ENCODE results near the gene RANBP10.

Gene RANBP10

DNA sequence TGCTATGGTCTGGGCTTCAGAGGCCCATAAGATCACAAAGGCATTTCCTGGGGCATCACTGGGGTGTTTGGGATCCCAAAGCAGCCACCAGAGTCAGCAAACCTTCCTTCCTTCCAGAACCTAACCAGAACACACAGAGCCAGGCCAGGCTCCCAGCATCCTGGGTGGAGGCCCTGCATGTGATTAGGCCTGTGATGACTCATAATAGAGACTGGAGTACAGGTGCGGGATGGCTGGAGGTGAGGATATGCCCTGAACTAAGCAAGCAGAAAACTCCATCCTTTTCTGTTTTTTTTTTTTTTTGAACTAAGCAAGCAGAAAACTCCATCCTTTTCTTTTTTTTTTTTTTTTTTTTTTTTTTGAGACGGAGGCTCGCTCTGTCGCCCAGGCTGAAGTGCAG is 69.5 kb downstream of the RANBP10 start:
- DNase-seq = no peak

DNA sequence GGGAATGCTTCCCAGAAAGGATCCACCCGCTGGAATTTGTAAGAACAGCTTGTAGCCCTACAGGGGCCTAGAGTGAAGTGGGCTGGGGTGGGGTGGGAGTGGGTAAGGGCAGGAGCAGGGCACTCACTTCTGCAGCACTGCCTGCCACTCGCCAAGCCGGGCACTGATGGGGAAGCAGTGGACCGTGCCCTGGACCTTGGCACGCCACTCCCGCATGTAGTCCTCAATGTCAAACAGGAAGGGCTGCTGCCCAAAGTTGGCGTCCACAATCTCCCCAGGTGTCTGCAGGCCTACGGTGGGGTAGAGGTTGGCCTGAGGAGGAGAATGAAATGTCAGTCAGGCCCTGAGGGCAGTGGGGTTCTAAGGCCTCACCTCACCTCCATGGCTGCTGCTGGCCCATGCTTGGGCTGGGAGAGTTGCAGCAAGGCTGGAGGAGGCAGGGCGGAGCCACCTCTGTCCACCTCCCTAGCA is 71.6 kb downstream of the RANBP10 start:
- DNase-seq = no peak

DNA sequence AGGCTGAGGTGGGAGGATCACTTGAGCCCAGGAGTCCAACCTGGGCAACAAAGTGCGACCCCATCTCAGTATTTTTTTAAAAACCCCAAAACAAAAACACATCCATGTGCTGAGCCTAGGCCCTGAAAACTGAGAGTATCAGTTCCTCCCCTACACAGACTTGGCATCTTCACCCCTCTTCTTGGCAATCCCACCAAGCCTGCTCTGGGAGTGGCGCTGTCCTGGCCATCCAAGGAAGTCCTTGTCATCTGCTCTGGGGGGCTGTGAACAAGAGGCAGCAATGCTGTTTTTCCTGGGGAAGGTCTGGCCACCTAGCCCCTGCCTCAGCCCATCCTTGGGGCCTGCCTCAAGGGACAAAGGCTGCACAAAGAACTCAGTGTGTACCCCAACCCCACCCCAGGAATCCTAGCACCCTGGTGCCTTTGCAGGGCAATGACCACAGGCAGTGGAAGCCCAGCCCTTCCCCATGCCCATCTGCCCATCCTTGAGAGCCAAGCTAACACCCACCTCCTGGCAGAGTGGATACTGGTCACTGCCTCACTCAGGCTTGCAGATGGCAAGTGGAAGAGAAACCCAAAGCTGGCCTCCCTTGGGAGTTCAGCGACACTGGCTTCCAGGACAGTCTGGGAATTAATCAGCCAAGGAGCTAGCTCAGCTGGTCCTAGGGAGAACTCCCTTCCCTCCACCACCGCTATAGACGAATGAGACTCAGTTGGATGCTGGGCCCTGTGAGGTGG is 72.5 kb downstream of the RANBP10 start:
- DNase-seq = no peak

DNA sequence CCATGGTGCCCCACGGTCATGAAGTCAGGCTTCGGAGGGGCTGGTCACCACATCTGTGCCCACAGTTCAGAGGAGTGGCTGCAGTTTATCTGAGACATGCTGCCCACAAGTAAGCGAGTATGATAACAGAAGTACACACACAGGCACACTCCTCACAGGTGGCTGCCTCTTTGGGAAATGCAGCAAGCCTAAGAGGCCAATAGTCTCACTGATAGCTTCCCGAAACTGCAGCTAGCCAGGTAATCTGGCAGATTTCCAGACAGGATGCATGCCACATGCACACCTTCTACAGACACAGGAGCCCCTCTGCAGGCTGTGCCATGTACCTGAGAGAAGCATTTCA is 74.6 kb downstream of the RANBP10 start:
- no peak for DNase-seq

GRCh38 chr16:67731071-67731752 is 75.1 kb downstream of the RANBP10 start:
- DNase-seq = no peak

- no peak for DNase-seq
Measured at GRCh38 chr16:67730326-67730725, 76.0 kb downstream of the RANBP10 start.

- no peak for DNase-seq
Measured at GRCh38 chr16:67729636-67730248, 76.6 kb downstream of the RANBP10 start.

GRCh38 chr16:67727521-67728485 is 78.6 kb downstream of the RANBP10 start:
- no peak for DNase-seq

- DNase-seq = no peak
Measured at GRCh38 chr16:67726106-67727034, 80.0 kb downstream of the RANBP10 start.

DNA sequence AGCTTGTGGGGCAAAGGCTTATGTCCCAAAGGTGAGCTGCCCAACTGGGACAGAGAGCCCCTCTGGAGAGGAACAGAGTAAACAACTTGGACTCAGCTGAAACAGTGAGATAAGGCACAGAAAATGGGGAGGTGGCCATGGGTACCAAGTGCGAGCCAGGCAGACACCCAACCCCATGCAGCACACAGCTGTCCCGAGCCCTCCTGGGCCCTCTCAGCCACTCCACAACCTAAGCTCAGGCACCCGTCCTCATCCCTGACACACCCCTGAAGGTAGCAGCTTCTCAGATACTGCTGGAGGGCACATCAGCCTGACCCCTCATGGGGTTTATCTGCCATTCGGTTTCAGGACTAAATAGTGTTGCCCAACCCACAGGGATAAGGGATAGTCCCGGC is 82.5 kb downstream of the RANBP10 start:
- no peak for DNase-seq

GRCh38 chr16:67723151-67723910 is 83.0 kb downstream of the RANBP10 start:
- DNase-seq = peak; percentile 45

DNA sequence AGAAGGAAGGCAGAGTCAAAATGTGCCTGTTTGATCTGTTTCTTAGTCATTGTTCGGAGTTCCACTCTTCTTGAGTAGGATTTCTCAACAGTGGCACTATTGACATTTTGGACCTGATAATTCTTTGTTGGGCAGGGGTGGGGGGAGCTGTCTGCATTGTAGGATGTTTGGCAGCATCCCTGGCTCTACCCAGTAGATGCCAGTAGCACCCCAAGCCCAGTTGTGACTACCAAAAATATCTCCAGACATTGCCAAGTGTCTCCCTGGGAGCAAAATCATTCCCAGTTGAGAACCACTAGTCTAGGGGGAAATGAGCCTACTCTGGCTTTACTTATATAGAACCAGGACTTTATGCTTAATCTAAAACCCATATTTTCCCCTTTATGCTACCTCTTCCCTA is 86.1 kb downstream of the RANBP10 start:
- no peak for DNase-seq

GRCh38 chr16:67719778-67720144 is 86.6 kb downstream of the RANBP10 start:
- DNase-seq = peak; percentile 60

DNA sequence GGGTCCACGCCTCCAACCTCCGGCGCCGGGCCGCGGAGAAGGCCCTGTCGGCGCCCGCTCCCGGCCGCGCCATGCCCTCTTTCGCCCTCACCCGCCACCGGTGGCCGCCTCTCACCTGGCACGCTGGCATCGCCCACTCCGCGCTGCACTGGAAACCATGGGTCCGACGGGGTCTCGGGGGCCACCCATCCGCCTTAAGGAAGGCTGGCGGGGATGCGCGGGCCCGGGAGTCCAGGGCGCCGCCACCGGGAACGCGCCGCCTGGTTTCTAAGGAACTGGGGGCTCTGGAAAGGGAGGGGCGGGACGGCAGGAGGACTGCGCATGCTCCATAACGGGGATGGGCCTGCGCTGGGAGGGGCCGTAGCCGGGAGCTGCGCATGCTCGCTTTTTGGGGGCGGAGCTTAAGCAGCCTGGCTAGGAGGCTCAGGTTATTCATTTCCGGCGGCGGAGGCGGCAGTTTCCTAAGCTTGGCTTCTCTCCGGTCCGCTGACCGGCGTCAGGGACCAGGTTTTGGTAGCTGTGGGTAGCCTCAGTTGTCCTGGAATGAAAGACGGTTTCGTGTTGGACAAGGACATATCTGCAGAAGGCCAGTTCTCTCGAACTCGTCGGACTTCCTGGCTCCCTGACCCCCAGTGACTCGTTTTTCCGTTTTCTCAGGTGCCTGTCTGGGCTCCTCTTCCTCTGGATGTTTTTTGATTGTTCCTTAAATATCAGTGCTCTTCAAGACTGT is 87.1 kb downstream of the RANBP10 start, which contains the start of gene GFOD2:
Gene GFOD2 (minus strand): TSS at position 269 of the 730 bp plus-strand sequence. CDS start 33,601 bp downstream, outside the sequence.
- peak; percentile 92 for DNase-seq

GRCh38 chr16:67718668-67719047 is 87.7 kb downstream of the RANBP10 start:
- DNase-seq = no peak

- DNase-seq = no peak
Measured at GRCh38 chr16:67716097-67716496, 90.3 kb downstream of the RANBP10 start.

DNA sequence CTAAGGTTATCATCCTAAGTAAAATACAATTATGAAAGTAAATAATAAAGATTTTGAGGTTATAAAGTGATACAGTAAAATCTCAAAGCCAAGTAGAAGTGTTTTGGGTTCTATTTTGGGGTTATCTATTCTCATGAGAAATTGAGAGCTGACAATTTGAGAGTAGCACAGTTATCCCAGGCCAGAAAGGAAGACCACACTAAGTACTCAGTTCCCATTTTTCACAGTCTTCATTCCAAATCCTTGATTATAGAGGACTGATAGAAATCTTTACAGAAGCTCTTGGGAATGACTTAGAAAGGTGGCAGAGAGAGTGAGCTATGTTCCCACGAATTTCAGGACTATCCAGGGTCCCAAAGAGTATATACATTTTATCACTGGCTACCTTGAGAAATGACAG is 91.8 kb downstream of the RANBP10 start:
- DNase-seq = no peak

DNA sequence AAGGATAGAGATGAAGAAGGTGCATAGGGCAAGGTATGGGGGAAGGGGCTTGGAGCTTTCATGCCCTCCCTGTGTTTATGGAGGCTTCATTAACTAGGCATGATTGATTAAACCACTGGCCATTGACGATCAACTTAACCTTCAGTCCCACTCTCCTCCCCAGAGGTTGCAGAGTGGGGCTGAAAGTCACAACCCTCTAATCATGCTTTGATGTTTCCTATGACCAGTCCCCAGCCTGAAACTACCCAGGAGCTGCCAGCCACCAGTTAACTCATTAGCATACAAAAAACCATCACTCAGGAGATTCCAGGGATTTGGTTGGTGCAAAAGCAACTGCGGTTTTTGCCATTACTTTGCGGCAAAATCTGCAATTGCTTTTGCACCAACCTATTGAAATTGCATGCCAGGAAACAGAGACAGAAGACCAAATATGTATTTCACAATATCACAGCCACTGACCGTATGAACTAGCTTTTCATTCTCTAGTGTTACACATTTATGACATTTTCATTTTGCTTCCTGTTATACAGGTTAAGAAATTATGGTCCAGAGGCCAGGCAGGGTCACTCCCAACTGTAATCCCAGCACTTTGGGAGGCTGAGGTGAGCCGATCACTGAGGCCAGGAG is 92.6 kb downstream of the RANBP10 start:
- no peak for DNase-seq

- DNase-seq = no peak
Measured at GRCh38 chr16:67710607-67711006, 95.8 kb downstream of the RANBP10 start.

DNA sequence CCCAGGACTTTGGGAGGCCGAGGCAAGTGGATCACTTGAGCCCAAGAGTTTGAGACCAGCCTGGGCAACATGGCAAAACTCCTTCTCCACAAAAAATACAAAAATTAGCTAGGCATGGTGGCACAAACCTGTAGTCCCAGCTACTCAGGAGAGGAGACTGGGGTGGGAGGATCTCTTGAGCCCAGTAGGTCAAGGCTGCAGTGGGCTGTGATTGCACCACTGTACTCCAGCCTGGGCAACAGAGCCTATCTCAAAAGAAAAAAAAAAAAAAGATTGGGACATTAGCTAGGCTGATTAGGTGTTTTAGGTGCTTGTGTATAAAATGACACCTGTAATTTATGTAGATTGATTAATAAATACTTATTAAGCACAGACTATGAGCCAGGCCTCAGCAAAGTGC is 97.3 kb downstream of the RANBP10 start:
- no peak for DNase-seq
